GM18907 (cell line): ENCODE data around the gene CTSV.
"Not testable (repeated sequence)": the region's sequence is repeated elsewhere in the genome, so short reads cannot be mapped to it uniquely, and the experiment has no call there.

Experiments
- ATAC-seq: cut with Tn5 transposase; IDR thresholded peaks from one replicate; pipeline ENCODE4 v1.9.1; 2021; ENCODE audit warnings: mild to moderate bottlenecking, moderate library complexity; ENCODE audit not compliant: unreplicated experiment

The CTSV gene

DNA sequence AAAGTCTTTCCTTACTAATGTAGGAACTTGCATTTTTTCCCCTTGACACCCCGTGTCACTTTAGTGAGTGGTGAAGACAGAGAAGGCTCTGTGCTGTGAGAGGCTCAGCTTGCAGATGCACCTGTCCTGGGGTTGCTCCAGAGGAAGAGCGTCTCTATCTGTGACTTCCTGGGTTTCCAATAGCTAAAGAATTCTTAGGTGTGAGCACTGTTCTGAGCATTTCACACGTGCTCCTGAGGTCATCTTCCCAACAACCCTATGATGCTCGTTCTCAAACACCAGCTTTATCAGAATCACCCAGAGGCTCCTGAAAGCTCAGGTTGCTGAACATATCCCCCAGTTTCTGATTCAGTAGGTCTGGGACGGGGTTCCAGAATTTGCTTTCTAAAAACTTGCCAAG lies 6.4 kb upstream of the CTSV start:
- no peak for ATAC-seq

DNA sequence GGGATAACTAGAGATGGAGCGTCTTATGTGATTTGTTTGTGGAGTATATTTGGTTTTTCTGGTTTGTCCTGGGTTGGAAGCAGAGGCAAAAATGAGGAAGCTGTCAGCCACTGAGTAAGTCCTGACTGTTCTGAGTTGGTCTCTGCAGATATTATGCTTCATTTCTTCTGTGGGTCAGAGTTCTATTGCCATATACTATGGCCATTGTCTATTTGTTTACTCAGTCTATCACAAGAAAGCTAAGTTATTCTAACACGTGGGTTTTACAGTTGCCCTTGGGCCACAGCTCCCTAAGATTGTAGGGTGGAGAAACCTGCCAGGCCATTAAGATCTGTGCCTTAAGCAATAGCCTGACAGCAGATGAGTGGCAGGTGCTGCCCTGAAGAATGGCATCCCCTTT lies 3.0 kb upstream of the CTSV start:
- ATAC-seq = no peak

- ATAC-seq = peak; percentile 16
Observed at GRCh38 chr9:97039514-97039860, 545 bp upstream of the CTSV start.

GRCh38 chr9:97023505-97023904 lies 15.4 kb downstream of the CTSV start:
- not testable (repeated sequence) for ATAC-seq

DNA sequence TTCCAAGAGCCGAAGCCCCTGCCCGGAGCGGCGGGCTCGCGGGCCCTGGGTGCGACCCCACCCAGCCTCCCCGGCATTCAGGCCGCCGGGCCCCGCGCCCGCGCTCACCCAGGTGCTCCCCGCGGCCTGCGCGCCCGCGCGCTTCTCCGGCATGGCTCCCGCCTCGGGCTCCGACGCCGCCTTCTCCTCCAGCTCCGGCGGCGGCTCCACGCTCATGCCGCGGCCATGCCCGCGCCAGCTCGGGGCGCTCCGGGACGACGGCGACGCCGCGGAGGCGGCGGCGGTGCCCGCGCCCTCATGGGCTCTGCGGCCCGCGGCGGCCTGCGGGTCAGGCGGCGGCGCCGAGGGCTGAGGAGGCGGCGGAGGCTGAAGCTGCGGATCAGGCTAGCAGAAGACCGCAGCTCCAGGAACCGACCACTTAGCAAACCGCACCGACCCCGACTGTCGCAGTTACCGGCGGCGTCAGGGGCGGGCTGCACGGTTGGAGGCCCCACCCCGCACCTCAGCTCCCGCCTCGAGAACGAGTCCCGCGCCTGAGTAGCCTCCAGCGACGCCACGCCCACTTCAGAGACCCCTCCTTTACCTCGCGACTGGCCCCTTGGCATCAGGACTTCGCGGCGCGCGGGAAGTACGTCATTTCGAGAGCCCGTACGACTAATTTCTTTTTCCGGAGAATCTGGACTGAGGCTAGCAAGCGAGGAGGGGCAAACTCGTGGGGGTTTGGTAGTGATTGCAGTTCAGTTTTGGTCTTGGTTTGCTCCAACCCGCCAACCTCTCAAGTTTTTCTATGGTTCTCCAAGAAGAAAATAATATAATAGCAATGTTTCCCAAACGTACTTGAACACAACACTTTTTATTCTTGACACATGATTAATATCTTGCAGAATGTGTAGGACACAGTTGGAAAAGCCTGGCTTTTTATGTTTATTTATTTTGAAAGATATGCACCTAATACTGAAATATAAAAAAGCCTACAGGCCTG lies 25.5 kb downstream of the CTSV start:
- ATAC-seq = peak; percentile 89

- ATAC-seq = peak; percentile 73
Observed at GRCh38 chr9:97012617-97013016, 26.3 kb downstream of the CTSV start.

GRCh38 chr9:97002195-97002594 lies 36.7 kb downstream of the CTSV start:
- ATAC-seq = not testable (repeated sequence)

DNA sequence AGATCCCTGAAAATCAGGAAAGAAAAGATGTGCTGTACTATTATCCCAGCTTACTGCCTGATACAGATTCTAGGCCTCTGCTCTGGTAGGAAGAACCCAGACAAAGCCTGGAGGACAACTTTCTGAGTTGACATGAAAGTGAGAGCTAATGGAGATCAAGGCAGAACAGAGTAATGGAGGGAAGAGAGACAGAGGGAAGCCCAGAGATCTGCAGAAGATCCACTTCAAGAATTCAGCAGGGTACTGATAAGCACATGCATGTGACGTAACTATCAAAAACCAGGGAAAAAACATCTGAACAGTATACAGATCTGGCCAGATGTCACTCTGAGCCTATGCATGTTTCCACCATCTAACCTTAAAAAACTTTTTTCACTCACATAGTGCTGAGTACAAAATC lies 37.6 kb downstream of the CTSV start:
- not testable (repeated sequence) for ATAC-seq

- ATAC-seq = not testable (repeated sequence)
Observed at GRCh38 chr9:97000139-97000787, 38.7 kb downstream of the CTSV start.

GRCh38 chr9:96999733-97000132 lies 39.2 kb downstream of the CTSV start:
- ATAC-seq = not testable (repeated sequence)

DNA sequence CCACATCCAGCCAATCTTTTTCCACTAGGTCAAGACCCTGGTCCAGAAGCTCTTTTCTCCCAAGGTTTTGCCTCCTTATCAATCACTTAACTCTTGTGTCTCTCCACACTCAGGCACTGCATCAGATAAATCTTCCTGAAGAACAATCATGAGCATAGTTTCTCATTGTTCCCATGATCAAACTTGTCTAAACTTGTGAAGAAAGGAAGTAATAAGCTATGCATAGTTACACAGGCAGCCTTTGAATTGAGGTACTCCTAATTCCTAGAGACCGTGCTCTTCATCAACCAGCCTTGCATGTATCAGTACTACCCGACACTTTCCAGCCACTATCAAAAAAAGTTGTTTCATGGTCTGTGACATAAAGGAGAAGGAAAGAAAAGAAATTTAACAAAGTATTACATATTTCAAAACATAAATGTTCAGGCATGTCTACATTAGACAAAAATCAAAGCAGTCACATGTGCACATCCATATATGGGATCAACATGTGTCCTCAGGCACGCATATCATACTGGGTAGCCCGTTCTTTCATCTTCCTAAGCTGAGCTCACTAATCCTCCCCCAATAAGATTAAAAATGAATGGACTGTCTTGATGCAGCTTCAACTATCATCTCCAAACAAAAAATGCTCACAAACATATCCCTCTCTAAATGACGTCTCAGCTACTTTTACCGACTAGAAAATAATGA lies 41.8 kb downstream of the CTSV start:
- not testable (repeated sequence) for ATAC-seq

DNA sequence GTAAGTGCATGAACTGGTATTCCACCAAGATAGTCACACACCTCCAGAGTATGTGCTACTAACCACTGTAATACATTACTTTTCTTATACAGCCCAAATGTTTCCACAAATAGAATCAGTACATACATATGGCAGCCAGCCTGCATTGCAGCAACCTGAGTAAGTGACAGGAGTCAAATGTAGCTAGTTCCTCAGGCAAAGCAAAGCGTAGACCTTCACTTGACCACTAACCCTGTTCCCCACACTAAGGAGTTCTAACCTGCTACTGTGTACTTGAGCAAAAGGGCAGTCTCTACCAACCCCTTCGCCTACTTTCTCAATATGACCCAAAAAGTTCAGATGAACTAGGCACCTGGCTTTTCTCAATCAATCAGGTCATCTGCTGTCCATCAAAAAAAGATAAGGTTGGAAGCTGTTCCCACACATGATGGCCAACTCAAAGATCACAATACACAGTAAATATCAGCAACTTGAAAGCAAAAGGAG lies 44.4 kb downstream of the CTSV start:
- ATAC-seq = not testable (repeated sequence)

GRCh38 chr9:96992303-96992702 lies 46.6 kb downstream of the CTSV start:
- not testable (repeated sequence) for ATAC-seq

DNA sequence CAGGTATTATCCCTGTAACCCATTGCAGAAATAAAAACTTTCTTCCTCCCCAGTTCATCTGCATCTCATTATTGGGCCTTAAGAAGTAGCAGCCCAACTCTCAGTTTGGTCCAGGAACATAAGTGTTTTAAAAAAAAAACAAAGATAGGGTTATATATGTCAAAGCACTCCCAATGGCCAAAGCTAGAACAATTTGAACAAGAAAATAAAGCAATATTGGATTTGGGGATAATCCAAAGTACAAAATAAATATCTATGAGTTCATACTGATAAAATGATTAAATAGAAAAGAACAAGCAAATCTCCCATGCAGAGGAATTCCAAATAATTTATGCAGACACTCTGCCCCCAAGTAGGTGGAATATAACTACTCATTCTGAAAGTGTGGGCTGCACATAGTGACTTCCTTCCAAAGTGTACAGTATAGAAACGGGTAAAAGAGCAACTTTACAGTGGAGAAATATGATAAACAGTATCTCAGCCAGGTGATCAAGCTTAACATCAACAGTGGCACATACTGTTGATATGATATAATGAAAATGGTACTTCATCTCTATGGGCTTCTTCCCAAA lies 49.1 kb downstream of the CTSV start:
- ATAC-seq = not testable (repeated sequence)

DNA sequence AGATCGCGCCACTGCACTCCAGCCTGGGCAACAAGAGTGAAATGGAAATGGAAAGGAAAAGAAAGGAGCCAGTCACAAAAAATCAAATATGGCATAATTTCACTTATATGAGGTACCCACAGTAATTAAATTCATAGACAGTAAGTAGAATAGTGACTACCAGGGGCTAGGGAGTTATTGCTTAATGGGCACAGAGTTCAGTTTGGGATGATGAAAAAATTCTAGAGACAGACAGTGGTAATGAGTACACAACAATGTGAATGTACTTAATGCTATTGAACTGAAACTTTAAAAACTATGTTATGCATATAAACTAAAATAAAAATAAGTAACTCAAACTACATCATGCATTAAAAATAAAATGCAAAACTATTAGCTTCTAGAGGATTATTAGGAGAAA lies 54.1 kb downstream of the CTSV start:
- not testable (repeated sequence) for ATAC-seq

- not testable (repeated sequence) for ATAC-seq
Observed at GRCh38 chr9:96984139-96984538, 54.8 kb downstream of the CTSV start.

DNA sequence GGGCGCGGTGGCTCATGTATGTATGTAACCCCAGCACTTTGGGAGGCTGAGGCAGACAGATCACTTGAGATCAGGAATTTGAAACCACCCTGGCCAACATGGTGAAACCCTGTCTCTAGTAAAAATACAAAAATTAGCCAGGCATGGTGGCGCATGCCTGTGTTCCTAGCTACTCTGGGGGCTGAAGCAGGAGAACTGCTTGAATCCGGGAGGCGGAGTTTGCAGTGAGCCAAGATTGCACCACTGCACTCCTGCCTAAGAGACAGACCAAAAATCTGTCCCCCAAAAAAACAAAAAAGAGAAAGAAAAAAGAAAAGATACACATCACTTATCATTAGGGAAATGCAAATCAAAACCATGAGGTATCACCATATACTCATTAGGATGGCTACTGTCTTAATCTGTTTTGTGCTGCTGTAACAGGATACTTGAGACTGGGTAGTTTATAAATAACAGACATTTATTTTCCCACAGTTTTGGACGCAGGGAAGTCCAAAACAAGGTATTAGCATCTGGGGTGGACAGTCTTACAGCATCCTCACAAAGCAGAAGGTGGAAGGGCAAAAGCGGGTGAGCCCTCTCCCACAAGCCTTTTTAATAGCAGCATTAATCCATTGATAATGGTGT lies 55.3 kb downstream of the CTSV start:
- ATAC-seq = not testable (repeated sequence)
